ENCODE measurements around the gene PTGS1.
"Not testable (repeated sequence)": the region's sequence is repeated elsewhere in the genome, so short reads cannot be mapped to it uniquely, and the experiment has no call there.

The PTGS1 gene

DNA sequence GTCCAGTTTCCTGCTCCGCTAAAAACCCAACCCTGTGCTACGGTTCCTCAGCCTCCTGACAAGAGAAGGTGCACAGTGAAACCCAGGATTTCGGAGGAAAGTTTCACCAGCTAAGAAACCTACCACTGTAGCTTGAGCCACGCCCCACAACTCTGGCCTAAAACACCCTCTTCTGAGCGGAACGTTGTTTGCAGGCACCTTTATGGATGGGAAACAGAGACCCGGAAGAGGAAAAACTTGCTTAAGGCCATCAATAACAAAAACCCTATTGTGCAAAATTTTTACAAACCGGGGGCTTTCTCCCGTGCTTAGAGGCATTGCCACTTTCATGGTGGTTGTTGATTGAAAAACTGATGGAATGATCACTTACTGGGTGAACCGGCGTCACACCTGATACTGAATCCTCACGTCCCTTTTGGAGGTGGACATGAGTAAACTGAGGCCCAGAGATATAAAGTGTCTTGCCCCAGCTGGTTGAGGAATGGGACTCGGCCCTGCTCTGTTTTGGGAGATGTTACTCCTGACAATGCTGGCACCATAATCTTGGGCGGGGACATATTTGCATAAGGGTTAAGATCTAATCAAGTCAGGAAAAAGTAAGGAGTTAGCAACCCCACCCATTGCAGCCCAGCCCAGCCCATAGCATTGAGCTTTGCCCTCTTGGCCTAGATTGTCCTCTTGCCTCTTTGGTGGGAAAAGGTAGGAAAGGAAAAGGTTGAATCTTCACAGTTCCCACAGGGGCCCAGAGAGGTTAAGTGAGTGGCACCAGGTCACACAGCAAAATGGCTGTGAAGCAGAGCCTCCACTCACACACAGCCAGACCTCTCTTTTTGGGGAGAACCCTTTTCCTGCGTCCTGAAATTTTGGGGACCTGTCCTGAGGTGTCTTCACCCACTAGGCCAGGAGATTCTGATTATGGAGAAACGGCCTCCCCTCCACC, 23.2 kb upstream of the PTGS1 start:
- DNase-seq: no peak

DNA sequence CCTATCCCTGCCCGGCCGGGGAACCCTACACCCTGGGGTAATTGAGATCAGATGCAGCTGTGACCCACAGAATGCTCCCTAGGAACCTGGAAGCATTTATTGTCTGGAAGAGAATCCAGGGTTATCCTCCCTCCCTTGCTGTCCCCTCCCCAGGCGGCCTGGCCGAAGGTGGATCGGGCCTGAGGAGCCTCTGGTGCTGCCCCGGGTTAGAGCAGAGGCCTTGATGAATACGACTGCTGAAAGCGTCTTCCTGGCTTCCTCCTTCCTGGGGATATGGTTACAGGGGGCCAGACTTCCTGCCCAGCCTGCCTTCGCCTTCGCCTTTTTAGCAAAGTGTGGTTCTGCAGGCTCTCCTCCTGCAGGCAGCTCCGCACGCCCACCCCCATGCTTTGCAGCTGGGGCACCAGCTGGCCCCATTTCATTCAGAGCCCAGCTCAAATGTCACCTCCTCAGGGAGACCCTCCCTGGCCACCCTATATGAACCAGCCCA, 22.5 kb upstream of the PTGS1 start:
- DNase-seq: no peak

DNA sequence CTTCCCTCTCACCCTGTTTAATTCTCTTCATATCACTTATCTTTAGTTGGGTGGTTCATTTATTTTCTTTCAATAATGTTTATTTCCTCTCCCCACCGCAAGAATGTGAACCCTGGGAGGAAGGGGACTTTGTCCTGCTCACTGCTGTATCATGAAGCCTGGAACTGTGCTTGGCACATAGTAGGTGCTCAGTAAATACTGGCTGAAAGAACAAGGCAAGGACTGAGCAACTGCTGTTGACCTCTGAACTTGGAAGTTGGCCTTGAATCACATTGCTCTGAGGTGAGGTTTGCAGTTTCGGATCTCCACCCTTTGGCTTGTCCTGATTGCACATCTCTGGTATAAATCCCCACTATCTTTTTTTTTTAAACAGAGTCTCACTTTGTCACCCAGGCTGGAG, 22.0 kb upstream of the PTGS1 start:
- DNase-seq: no peak

DNA sequence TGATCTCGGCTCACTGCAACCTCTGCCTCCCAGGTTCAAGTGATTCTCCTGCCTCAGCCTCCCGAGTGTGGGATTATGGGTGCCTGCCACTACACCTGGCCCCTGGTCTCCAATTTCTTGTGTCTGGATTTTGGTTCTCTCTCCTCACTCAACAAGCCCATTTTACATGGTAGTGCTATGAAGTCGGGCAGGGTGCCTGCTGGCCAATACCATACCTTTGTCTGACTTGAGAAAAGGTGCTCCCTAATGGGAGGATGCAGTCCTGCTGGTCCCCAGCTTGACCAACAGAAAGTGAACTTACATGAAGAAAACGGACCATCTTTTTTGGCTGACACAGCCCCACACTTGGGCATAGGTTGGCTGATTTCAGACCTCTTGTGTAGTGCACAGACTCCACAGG, 21.6 kb upstream of the PTGS1 start:
- no peak for DNase-seq

DNA sequence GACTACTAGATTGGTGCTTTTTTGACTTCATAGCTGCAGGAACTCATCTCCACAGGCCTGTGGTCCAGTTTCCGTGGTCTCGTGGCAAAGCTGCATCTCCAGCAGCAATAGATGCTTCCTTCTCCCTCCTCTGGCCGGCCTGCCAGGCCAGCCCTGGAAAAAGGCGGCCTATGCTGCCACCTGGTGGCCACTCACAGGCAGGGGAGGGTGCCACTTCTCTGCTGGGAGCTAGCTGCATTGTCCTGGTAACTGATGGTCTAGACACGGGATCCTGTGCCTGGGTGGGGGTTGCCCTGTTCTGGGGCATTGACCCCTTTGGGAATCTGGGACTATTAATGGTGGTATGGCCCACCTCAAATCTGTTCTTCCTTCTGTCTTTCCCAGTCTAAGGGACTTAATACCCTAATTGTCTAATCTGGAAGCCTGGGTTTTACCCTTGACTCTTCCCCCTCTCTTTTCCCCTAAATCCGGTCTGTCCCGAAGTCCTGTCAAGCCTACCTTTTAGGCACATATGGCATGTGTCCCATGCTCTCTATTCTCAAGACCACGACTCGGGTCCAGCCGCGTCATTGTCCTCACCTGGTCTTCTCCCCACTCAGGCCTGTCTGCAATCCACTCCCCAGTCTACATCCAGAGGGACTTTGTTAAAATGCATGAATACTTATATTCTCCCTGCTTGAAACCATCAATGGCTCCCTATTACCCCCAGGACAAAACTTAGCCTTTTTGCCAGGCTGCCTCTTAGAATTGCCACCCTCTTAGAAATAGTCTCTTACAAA, 20.1 kb upstream of the PTGS1 start:
- peak; percentile 87 for DNase-seq

DNA sequence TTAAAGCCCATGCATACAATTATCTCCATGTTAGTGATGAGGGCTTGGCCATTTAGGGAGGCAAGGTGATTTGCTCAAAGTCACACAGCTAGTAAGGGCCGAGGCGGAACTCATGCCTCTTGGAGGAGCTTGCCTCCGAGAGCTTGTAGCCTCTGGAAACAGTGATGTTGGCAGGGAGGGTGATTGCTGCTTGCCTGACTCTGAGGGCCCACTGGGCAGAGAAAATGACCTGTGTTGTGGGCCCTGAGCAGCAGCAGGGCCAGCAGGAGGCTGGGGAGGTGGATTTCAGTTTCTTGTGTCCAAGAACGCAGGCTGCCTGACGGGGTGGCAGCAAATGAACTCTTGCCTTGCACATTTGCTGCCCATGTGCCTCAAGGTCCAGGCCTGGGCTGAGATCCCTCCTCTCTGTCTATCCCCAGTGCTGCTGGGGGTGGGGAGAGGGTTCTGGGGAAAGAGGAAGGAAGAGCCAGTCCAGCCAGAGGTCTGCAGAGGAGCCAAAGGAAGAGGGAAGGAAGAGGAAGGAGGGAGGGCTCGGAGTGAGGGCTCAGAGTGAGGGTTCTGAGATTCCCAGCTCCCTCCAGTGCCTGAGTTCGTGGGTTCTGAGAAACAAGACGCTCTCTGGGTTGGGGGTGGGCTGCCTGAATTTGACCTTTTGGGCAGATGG, 16.2 kb upstream of the PTGS1 start:
- DNase-seq: no peak

DNA sequence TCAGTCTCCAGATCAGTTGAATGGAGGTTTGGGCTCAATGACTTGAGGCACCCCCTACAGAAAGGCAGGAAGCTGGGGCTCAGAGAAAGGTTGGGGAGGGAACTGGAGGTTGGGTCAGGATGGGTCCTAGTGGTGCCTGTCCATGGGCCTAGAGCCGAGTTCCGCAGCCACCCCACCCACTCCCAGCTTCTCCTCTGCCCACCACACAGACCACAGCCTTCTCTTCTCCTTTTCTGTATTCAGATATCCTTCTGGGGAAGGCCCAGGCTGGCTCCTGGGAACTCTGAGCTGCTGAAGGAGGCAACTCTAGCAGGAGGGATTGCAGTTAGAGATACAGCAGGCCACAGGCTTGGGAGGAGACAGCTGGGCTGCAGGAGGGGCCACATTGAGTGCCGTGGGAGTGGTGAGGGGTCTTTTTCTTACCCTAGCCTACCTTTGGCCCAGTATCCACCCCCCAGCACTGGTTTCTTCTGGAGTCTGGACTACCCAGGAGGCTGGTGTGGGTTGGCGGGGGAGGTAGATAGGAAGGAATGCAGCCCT, 15.4 kb upstream of the PTGS1 start:
- no peak for DNase-seq

DNA sequence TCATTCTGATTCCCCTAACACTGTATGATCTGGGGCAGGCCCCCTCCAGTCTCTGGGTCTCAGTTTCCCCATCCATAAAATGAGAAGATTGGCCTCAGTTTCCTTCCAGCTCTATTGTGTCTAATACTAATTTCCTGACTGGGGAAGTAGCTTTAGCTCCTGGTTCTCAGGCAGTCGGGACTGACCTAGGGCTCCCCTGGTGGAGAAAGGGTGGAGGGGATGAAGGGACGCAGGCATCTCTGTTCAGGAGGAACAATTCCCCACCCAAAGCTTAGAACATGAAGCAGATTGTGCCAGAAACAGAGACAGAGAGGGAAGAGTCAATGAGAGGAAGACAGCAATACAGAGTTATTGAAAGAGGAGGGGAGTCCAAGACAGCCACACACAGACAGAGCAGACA, 14.2 kb upstream of the PTGS1 start:
- no peak for DNase-seq

DNA sequence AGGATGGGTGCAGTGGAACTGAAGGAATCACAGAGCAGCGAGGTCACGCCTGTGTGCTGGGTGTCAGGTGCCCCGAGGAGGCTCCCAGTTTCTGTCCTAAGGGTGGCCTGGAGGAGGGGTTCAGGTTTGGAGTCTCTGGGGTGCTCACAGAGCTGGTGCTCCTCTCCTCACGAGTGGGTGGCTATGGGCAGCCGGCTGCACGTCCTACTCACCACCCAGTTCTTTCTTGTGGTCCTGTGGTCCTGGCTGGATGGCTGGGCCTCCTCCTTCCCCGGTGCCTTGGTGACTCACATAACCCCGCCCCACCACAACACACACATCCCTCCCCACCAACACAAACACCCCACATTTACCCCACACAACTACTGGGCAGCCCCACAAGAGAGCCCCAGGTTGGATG, 9.9 kb upstream of the PTGS1 start:
- no peak for DNase-seq

DNA sequence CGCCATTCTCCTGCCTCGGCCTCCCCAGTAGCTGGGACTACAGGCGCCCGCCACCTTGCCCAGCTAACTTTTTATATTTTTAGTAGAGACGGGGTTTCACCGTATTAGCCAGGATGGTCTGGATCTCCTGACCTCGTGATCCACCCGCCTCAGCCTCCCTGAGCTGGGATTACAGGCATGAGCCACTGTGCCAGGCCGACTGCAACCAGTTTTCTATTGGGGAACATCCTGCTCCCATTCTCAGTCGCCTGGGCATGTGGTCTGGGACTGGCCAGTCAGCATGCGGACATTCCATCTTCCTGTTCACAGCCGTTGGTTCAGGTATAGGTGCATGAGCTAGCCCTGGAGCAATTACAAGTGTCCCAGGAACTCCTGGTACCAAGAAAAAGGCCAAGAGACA, 7.7 kb upstream of the PTGS1 start:
- DNase-seq: not testable (repeated sequence)

DNA sequence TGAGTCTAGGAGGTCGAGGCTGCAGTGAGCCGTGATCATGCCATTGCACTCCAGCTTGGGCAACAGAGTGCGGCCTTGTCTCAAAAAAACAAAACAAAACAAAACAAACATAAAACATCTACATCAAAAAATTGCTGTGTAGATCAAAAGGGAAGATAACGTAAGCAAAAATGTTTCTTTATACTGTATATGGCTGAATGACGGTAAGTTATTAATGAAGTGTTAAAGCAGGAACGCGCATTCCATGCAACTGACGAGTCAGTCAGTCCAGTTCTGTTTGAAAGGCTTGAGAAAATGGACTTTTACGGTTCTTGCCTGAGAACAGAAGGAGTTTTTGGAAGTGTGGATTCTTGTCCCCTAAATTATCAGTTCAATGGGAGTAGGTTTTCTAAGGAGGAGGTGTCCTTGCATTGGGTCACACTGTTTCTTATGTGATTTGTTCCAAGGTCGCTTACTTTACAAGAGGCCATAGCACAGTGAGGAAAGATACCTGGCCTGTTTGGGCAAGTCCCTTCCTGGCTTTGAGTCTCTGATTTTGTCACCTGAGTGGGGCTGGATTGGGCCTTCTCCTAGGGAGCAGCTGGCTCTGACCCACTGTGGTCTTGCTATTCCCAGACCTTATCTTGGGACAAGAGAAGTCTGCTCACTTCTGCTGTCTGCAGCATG, 6.6 kb upstream of the PTGS1 start:
- no peak for DNase-seq

DNA sequence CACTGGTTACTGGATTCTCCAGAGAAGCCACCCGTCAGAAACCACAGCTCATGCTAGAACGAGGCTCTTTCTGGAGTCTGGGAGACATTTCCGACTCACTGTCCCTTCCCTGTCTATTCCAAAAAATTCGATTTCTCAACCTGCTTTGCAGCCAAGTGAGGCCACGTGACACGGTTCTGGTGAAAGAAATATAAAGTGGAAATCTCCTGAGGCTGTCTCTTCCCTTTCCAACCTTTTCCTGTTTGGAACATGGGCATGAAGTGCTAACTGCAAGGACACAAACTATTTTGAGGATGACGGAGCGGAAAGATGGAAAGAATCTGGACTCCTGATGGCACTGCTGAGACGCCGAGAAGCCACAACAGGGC, 6.1 kb upstream of the PTGS1 start:
- no peak for DNase-seq

DNA sequence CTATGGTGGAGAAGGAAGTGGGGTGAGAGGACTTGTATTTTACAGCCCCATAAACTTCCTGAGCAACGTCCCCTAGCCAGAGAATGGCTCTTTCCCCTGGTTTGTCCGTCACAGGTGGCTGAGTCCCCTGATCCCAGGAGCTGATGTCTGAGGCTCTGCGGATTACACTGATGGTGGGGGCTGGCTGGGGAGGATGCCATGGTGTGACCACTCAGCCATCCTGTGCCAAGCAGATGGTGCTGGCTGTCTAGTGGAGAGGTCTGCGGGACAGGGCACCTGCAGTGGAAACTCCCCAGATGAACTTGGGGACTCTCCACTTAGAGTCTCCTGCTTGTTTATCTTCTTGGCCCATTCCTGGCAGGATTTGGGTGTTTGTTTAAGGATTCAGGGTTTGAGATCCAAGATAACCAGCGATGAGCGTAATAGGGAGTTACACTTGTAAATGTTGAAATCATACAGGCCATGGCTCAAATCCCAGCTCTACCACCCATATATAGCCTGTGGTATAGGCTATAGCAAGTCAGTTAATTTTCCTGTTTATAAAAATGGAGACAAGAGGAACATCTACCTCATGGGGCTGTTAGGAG, 4.7 kb upstream of the PTGS1 start:
- DNase-seq: no peak

DNA sequence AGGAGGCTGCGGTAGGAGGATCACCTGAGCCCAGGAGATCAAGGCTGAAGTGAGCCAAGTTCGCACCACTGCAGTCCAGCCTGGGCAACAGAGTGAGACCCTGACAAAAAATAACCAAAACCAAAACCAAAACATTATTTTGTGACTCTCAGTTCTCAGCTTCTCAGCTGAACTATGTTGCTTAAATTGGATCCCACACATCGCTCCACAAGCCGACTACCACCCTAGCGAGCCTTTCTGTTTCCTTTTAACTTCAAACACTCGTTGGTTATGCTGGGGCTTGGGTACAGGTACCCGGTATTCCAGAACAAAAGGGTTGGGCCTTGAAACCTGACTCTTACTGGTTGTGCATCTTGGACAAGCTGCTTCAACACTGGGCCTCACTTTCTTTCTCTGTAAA, 3.8 kb upstream of the PTGS1 start:
- no peak for DNase-seq

DNA sequence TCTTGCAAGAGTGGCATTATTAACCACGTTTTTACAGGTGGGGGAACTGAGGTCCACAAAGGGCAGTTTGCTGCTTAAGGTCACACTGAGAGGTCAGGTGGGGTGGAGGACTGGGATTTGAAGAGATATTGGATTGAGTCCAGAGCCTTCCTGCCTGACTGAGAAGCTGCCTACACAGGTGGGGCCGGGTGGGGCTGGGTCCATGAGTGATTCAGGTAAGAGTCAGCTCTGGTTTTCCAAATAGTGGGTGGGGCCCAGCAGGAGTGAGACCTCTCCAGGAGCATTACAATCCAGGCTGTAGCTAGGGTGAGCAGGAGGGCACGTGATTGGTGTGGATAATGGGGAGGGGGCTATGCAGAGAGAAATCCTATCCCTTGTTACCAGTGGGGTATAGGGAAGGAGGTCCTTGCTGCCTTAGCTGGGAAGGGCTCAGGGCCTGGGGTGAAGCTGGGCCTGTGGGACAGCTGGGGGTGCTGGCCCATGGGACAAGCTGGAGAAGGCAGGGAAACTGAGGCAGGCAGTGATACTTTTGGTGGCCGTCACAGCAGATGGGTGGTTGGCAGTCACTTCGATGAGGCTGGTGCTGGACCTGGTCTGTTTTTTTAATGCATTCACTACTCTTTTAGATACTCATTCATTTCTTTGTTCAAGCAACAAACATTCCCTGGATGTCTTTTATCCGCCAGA, 2.9 kb upstream of the PTGS1 start:
- no peak for DNase-seq

DNA sequence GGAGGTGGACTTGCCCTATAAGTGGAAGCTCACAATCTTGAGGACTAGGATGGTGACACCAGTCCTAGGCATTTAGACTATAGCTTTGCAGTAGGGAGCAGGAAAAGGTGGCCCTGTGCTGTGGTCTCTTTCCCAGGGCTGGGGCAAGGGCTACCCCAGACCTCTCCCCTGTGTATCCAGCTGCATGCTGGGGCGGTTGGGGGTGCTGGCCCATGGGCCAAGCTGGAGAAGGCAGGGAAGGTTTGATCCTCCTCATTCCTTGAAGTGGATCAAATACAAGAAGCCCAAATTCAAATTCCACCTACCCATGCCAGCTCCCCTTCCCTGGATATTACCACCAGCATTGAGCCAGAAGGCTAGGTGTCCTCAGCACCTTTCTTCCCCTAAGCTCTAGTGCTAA, 2.2 kb upstream of the PTGS1 start:
- no peak for DNase-seq

DNA sequence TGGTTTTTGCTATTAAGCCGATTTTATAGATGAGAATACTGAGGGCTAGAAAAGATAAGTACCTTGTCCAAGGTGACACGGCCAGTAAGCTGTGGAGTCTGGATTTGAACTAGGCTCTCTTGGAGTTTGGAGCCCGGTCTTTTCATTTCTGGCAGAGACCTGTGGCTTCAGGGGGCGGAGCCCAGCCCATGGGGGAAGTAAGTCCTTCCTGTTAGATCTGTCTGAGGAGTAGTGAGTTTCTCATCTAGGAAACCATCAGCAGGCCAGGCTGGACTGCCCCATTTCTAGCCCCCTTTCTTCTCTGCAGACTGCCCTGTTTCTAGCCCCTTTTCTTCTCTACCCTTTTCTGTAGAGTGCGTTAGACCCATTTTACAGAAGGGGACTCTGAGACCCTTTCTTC, 521 bp upstream of the PTGS1 start:
- no peak for DNase-seq

DNA sequence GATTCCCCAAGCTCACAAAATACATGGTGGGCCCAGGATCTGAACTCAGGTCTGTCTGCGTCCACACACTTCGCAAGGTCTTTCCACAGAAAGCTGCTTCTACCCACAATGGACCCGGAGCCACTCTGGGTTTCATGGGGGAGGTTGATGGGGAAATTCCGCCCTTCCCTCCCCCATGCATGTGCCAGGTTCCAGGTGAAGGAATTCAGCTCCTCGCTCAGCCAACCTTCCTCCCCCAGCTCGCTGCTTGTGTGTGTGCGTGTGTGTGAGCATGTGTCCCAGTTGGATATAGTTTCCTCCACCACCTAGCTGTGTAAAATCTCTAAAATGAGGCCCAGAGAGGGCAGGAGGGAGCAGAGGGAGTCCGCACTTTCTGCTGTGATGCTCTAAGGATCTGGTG, 1.0 kb downstream of the PTGS1 start:
- no peak for DNase-seq

DNA sequence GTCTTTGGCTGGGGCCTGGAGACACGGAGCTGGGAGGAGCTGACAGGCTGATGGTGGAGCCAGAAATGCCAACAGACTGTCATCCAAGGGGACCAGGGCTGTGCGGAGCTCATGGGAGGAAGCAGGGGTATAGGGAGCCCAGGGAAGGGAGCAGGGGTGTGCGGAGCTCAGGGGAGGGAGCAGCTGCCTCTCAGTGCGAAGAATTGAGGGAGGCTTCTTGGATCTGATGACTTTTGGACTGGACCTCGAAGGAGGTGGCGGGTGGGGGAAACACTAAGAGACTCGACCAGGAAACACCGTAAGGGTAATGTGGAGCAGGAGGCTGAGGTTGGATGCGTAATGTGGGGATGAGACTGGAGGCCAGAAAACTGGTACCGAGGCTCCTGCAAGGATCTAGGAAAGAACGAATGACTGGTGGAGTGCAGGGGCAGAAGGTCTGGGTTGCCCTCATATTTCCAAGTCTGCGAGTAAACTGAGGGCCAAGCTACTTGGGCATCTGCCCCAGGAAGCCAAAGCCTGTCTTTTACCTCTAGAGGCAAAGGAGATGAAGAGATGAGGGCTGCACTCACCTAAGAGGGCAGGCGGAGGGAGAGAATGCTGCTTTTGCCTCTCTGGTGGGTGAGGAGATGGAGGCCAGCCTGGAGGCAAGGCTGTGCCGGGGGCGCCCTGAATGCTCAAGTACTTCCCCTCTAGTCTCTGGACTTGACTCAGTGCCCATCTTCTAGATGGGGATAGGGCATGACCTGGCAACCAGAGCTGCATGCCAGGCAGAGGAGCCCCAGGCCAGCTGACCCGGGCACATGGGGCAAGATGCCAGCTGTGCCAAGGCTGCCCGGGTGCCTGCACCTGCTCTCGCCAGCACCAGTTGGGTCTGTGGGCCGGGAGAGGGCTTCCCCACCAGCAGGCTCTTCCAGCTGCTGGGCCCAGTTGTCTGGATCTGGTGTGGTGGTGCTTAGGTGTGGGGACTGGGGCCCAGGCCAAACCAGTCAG, 2.3 kb downstream of the PTGS1 start:
- no peak for DNase-seq

DNA sequence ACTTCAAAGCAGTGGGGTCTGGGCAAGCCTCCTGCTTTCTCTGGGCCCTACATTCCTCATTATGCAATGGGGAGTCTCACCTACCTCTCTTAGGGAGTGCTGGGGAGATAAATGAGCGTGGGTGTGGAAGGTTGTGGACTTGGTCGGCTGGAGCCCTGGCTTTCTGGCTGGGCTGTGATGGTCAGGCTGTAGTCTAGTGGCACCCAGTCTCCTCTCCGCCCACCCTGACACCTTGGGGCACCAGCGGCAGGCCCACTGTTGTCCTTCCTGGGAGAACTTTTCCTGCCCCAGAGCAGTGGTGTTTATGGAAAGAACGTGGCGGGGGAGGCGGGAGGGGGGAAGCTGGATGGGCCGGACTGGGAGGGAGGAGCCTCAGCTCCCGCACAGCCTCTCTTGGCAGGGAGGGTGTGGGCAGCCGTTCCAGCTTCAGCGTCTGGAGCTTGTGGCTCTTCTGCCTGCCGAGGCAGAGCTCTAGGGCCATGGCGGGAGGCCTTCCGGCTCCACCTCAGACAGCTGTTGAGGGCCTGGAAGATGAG, 4.1 kb downstream of the PTGS1 start:
- peak; percentile 83 for DNase-seq
